ENCODE results near the gene CPNE7.

The CPNE7 gene

DNA sequence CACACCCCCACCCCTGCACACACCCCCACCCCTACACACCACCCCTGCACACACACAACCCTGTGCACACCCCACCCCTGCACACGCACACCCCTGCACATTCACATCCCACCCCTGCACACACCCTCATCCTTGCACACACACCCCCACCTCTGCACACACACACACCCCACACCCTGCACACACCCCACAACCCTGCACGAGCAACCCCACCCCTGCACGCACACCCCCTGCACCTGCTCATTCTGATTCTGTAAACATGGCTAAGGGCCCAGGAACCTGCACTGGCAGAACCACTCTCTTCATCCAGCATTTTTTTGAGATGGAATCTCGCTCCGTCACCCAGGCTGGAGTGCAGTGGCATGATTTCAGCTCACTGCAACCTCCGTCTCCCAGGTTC is 63.8 kb downstream of the CPNE7 start:
- TF ChIP-seq, protein P1, sequence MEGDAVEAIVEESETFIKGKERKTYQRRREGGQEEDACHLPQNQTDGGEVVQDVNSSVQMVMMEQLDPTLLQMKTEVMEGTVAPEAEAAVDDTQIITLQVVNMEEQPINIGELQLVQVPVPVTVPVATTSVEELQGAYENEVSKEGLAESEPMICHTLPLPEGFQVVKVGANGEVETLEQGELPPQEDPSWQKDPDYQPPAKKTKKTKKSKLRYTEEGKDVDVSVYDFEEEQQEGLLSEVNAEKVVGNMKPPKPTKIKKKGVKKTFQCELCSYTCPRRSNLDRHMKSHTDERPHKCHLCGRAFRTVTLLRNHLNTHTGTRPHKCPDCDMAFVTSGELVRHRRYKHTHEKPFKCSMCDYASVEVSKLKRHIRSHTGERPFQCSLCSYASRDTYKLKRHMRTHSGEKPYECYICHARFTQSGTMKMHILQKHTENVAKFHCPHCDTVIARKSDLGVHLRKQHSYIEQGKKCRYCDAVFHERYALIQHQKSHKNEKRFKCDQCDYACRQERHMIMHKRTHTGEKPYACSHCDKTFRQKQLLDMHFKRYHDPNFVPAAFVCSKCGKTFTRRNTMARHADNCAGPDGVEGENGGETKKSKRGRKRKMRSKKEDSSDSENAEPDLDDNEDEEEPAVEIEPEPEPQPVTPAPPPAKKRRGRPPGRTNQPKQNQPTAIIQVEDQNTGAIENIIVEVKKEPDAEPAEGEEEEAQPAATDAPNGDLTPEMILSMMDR (IDR thresholded peaks at IDR 0.05; ENCODE audit: borderline replicate concordance, control extremely low read depth, extremely low read depth, insufficient read depth, missing control alignments): no peak
- in situ Hi-C loops (cut with MboI; ENCODE audit: low sequenced_read_pairs, unreplicated experiment): no loop called here
- DNase-seq (ENCODE audit: low spot score): no peak

DNA sequence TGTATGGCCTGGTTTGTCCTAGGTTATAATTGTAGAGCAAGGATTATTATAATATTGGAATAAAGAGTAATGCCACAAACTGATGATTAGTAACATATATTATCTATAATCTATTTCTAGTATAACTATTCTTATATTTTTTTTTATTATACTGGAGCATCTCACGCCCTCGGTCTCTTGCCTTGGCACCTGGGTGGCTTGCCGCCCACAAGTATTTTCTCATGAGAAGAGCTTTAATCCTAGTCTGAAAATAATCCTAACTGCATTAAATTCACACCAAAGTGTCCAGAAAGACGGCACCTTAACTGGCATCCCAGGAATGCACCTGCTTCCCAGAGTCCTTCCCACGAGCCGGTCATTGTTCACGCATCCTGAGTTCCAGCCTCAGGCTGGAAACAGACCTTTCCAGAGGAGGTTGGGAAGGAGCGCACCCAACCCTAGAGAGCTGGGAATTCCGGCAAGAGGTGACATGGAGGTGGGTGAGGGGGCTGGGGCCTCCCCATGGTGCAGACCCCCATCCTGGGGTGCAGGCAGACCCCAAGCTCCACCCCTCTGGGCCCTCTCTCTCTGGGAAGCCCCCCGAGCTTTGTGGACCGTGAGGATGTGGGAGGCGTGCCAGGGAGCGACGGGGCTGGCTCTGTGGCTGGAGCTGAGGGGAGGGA is 66.0 kb downstream of the CPNE7 start:
- in situ Hi-C loops (cut with MboI; ENCODE audit: low sequenced_read_pairs, unreplicated experiment): no loop called here
- DNase-seq (ENCODE audit: low spot score): no peak
- TF ChIP-seq, protein P1 (IDR thresholded peaks at IDR 0.05; ENCODE audit: borderline replicate concordance, control extremely low read depth, extremely low read depth, insufficient read depth, missing control alignments): no peak

DNA sequence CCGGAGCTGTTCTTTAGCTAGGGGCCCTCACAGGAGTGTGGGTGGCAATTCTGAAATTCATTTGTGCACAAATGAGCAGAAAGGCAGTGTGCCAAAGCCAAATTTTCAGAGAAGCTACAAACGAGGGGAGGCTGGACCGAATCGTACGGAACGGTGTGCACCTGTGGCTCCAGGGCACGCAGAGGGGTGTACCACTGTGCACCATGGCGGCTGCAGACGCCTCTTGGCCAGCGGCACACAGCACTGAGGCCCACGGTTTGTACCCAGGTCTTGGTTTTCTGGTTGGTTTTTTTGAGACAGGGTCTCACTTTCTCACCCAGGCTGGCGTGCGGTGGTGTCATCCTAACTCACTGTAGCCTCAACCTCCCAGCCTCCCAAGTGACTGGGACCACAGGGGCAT is 67.0 kb downstream of the CPNE7 start:
- TF ChIP-seq, protein P1 (IDR thresholded peaks at IDR 0.05; ENCODE audit: borderline replicate concordance, control extremely low read depth, extremely low read depth, insufficient read depth, missing control alignments): no peak
- in situ Hi-C loops (cut with MboI; ENCODE audit: low sequenced_read_pairs, unreplicated experiment): no loop called here
- DNase-seq (ENCODE audit: low spot score): no peak

DNA sequence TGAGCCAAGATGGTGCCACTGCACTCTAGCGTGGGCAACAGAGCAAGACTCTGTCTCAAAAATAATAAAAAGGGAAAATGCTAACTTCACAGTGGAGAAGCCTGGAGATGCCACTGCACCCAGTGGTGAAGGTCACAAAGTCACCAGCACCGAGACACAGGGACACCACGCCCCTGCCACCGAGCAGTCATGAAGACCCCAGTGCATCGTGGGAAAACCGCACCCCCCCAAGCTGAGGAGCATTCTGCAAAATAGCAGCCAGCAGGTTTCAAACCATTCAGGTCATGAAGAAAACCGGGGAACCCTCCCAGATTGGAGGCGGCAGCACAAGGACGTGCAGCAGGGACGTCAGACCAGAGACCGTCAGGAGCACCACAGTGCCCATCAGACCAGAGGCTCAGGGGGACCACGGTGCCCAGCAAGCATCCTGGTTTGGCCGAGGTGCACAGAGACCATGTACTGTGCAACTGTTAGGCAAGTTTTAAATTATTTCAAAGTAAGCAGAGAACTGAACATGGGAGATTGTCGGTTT is 68.3 kb downstream of the CPNE7 start:
- DNase-seq (ENCODE audit: low spot score): no peak
- TF ChIP-seq, protein P1 (IDR thresholded peaks at IDR 0.05; ENCODE audit: borderline replicate concordance, control extremely low read depth, extremely low read depth, insufficient read depth, missing control alignments): no peak
- in situ Hi-C loops (cut with MboI; ENCODE audit: low sequenced_read_pairs, unreplicated experiment): no loop called here

DNA sequence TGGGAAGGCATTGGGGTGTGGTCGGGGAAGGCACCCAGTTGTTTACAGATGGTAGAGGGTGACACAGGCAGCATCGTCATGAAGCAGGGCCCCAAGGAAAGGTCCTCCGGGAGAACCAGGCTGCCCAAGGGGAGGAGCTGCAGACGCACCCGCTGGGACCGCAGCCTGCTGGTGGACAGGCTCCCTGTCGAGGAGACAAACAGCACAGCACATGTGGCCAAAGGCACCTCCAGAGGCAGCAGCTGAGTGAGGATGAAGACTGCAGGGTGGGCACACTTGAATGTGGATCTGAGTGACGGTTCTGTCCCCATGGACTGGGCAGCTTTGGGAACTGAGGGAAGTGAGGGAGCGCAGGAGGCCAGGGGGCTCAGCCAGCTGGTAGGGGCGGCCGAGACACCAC is 69.6 kb downstream of the CPNE7 start:
- in situ Hi-C loops (cut with MboI; ENCODE audit: low sequenced_read_pairs, unreplicated experiment): no loop called here
- no peak for DNase-seq (ENCODE audit: low spot score)
- TF ChIP-seq, protein P1 (IDR thresholded peaks at IDR 0.05; ENCODE audit: borderline replicate concordance, control extremely low read depth, extremely low read depth, insufficient read depth, missing control alignments): no peak

DNA sequence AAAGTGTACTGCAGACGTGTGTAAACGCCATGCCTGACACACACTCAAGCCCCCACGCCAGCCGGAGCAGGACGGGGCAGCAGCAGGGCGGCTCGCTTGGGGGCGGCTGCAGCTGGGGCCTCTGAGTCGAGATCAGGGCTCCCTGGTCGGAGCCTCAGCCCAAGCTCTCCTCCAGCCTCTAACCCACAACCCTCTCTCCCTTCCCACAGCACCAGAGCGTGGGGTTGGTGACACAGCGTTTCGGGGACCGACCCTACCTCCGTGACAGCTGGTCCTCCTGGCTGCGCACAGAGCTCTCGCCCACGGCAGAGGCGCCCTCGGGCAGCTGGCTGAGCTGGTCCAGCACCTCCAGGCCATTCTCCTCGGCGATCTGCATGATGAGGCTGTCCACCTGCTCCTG is 70.7 kb downstream of the CPNE7 start:
- DNase-seq (ENCODE audit: low spot score): no peak
- TF ChIP-seq, protein P1 (IDR thresholded peaks at IDR 0.05; ENCODE audit: borderline replicate concordance, control extremely low read depth, extremely low read depth, insufficient read depth, missing control alignments): no peak
- in situ Hi-C loops (cut with MboI; ENCODE audit: low sequenced_read_pairs, unreplicated experiment): no loop called here
